ENCODE data around the gene LRRC14B. TPM values are rescaled to one million over a fixed set of nuclear protein-coding genes. Genes with fewer than 3 reads are reported as not detected.
"Not testable (repeated sequence)": the region's sequence is repeated elsewhere in the genome, so short reads cannot be mapped to it uniquely, and the experiment has no call there.

LRRC14B gene
- total RNA-seq, 1 donor from 2014 or later = not detected

GRCh38 chr5:207599-207998 is 16.3 kb downstream of the LRRC14B start:
- H3K9me3 Mint-ChIP-seq = no peaks in the 10 kb centered on the region
- no peaks in the 10 kb centered on the region for H3K9me3 ChIP-seq (ENCODE audit: low read depth)
- H3K4me1 Mint-ChIP-seq = peaks cover 21% of the 10 kb centered on the region
- H3K79me2 ChIP-seq (ENCODE audit: low read depth) = peaks cover 42% of the 10 kb centered on the region
- H3K4me3 Mint-ChIP-seq = no peak overlapping the region
- no peaks in the 10 kb centered on the region for H3K27me3 ChIP-seq
- H3K27ac ChIP-seq = no peak overlapping the region
- H3K36me3 ChIP-seq = no peaks in the 10 kb centered on the region
- no peaks in the 10 kb centered on the region for H3K4me1 ChIP-seq
- peaks cover 6% of the 10 kb centered on the region for H3K27me3 Mint-ChIP-seq (ENCODE audit: insufficient read depth, low read depth)
- no peak overlapping the region for H3K27ac Mint-ChIP-seq
- TF ChIP-seq CTCF (IDR thresholded peaks at IDR 0.05) = no peak
- TF ChIP-seq EZH2phosphoT487 (IDR thresholded peaks at IDR 0.05) = no peak
- no peak for TF ChIP-seq EZH2 (IDR thresholded peaks at IDR 0.05)
- H3K9ac ChIP-seq = no peak overlapping the region
- no peak overlapping the region for H3K4me2 ChIP-seq
- no peak overlapping the region for H3K4me3 ChIP-seq
- no peaks in the 10 kb centered on the region for H3F3A ChIP-seq (ENCODE audit: low read depth)
- peaks cover 24% of the 10 kb centered on the region for H3K36me3 Mint-ChIP-seq
- peaks cover 43% of the 10 kb centered on the region for H4K20me1 ChIP-seq (ENCODE audit: low read depth)
- no peak for DNase-seq (ENCODE audit: low spot score)
- no peak overlapping the region for H2AFZ ChIP-seq (replicated peaks)

- no peak overlapping the region for H3K27ac ChIP-seq
- no peaks in the 10 kb centered on the region for H3K36me3 ChIP-seq
- Mint-ChIP-seq H3K36me3 (peaks cover 23% of the 10 kb centered on the region), H3K9me3 (no peaks in the 10 kb centered on the region), H3K27me3 (ENCODE audit: insufficient read depth, low read depth) (peaks cover 2% of the 10 kb centered on the region), H3K4me1 (peaks cover 20% of the 10 kb centered on the region), H3K4me3 (no peak overlapping the region), H3K27ac (no peak overlapping the region)
- no peak overlapping the region for H3K9ac ChIP-seq
- H3K4me3 ChIP-seq = no peak overlapping the region
- DNase-seq (ENCODE audit: low spot score) = no peak
- H3K27me3 ChIP-seq = no peaks in the 10 kb centered on the region
- TF ChIP-seq EZH2 (IDR thresholded peaks at IDR 0.05) = no peak
- no peak for TF ChIP-seq EZH2phosphoT487 (IDR thresholded peaks at IDR 0.05)
- no peak for TF ChIP-seq CTCF (IDR thresholded peaks at IDR 0.05)
- H3F3A ChIP-seq (ENCODE audit: low read depth) = no peaks in the 10 kb centered on the region
- peaks cover 47% of the 10 kb centered on the region for H4K20me1 ChIP-seq (ENCODE audit: low read depth)
- H3K4me1 ChIP-seq = no peaks in the 10 kb centered on the region
- peaks cover 46% of the 10 kb centered on the region for H3K79me2 ChIP-seq (ENCODE audit: low read depth)
- no peak overlapping the region for H3K4me2 ChIP-seq
- H2AFZ ChIP-seq (replicated peaks) = no peak overlapping the region
- H3K9me3 ChIP-seq (ENCODE audit: low read depth) = no peaks in the 10 kb centered on the region
Observed at GRCh38 chr5:208449-209114, 17.3 kb downstream of the LRRC14B start.

GRCh38 chr5:213803-214395 is 22.6 kb downstream of the LRRC14B start:
- no peak overlapping the region for H3K27ac Mint-ChIP-seq
- Histone ChIP-seq H3K79me2 (ENCODE audit: low read depth) (peaks cover 49% of the 10 kb centered on the region), H3K27ac (no peak overlapping the region), H3F3A (ENCODE audit: low read depth) (no peaks in the 10 kb centered on the region), H3K4me3 (no peak overlapping the region), H3K9me3 (ENCODE audit: low read depth) (no peaks in the 10 kb centered on the region), H3K4me2 (no peak overlapping the region), H3K27me3 (no peaks in the 10 kb centered on the region), H3K36me3 (no peaks in the 10 kb centered on the region), H3K4me1 (peaks cover 5% of the 10 kb centered on the region), H2AFZ (replicated peaks) (no peak overlapping the region), H3K9ac (no peak overlapping the region), H4K20me1 (ENCODE audit: low read depth) (peaks cover 21% of the 10 kb centered on the region)
- peaks cover 6% of the 10 kb centered on the region for H3K27me3 Mint-ChIP-seq (ENCODE audit: insufficient read depth, low read depth)
- DNase-seq (ENCODE audit: low spot score) = no peak
- H3K36me3 Mint-ChIP-seq = peaks cover 11% of the 10 kb centered on the region
- peaks cover 27% of the 10 kb centered on the region for H3K4me1 Mint-ChIP-seq
- no peak overlapping the region for H3K4me3 Mint-ChIP-seq
- no peaks in the 10 kb centered on the region for H3K9me3 Mint-ChIP-seq
- no peak for TF ChIP-seq EZH2 (IDR thresholded peaks at IDR 0.05)
- TF ChIP-seq CTCF (IDR thresholded peaks at IDR 0.05) = no peak
- TF ChIP-seq EZH2phosphoT487 (IDR thresholded peaks at IDR 0.05) = no peak

- peaks cover 54% of the 10 kb centered on the region for H3K79me2 ChIP-seq (ENCODE audit: low read depth)
- not testable (repeated sequence) for DNase-seq (ENCODE audit: low spot score); H2AFZ ChIP-seq (replicated peaks); H3K9me3 ChIP-seq (ENCODE audit: low read depth); H3K27ac ChIP-seq; H3K27me3 Mint-ChIP-seq (ENCODE audit: insufficient read depth, low read depth); H3K4me3 ChIP-seq; H3K9me3 Mint-ChIP-seq; H3K4me2 ChIP-seq; H3K36me3 ChIP-seq; H3K9ac ChIP-seq; H3K27me3 ChIP-seq; H3F3A ChIP-seq (ENCODE audit: low read depth); H3K27ac Mint-ChIP-seq; H3K4me3 Mint-ChIP-seq
- H3K4me1 ChIP-seq = peaks cover 16% of the 10 kb centered on the region
- H4K20me1 ChIP-seq (ENCODE audit: low read depth) = peaks cover 26% of the 10 kb centered on the region
- Mint-ChIP-seq H3K4me1 (peaks cover 30% of the 10 kb centered on the region), H3K36me3 (peaks cover 11% of the 10 kb centered on the region)
Observed at GRCh38 chr5:215256-215655, 24.0 kb downstream of the LRRC14B start.

- H3K4me3 ChIP-seq; H2AFZ ChIP-seq (replicated peaks); H3K27me3 ChIP-seq; H3K36me3 ChIP-seq; H3K27me3 Mint-ChIP-seq (ENCODE audit: insufficient read depth, low read depth); H3K27ac Mint-ChIP-seq; H3K9me3 Mint-ChIP-seq; H3K9ac ChIP-seq; H3K27ac ChIP-seq; H3K4me2 ChIP-seq; H3K9me3 ChIP-seq (ENCODE audit: low read depth); H3F3A ChIP-seq (ENCODE audit: low read depth); H3K4me3 Mint-ChIP-seq; DNase-seq (ENCODE audit: low spot score): not testable (repeated sequence)
- H4K20me1 ChIP-seq (ENCODE audit: low read depth) = peaks cover 32% of the 10 kb centered on the region
- peaks cover 60% of the 10 kb centered on the region for H3K79me2 ChIP-seq (ENCODE audit: low read depth)
- peaks cover 16% of the 10 kb centered on the region for H3K4me1 ChIP-seq
- Mint-ChIP-seq H3K4me1 (peaks cover 33% of the 10 kb centered on the region), H3K36me3 (peaks cover 11% of the 10 kb centered on the region)
Observed at GRCh38 chr5:216076-216475, 24.8 kb downstream of the LRRC14B start.

All from neural progenitor cell (in vitro differentiated cells).